K562 (cell line): Measurements from ENCODE around the gene LIX1L. TPM values are rescaled to one million over a fixed set of nuclear protein-coding genes. Genes with fewer than 3 reads are reported as not detected.

Experiments used
- ATAC-seq: fragments of 200-7000 bp; cut with Tn5 transposase; 3 replicates; pipeline ENCODE4 v1.9.1; 2020; ENCODE audit warnings: moderate library complexity
- BruUV-seq: library from RNA; stranded (reverse); fragments of 400-500 nt; replicated peaks from 2 replicates; lab custom pipeline; 2021; lab: Mats Ljungman, UMichigan
- CTCF ChIA-PET: fragments of 300-600 bp; formaldehyde crosslinking; extraction: SDS; loops from one replicate; lab custom pipeline; 2021; ENCODE audit warnings: low intra/inter-chr PET ratio; lab: Yijun Ruan, JAX
- POLR2A ChIA-PET: fragments of 300-600, 350-650 bp; sonication (Branson Sonifier 250); formaldehyde crosslinking; extraction: SDS; loops from one replicate; lab custom pipeline; 2021; ENCODE audit warnings: antibody characterized with exemption, inconsistent platforms; lab: Yijun Ruan, JAX
- DNase-seq, 4 experiments: peaks; one replicate each; pipeline versions ENCODE4 v3.0.0 to v3.0.0-alpha.2; 2011 to 2018; ENCODE audit warnings: low spot score in 3 of 4, mixed read lengths in 3 of 4; ENCODE audit errors: extremely low read depth in 1 of 4
- FAIRE-seq: peaks from 2 replicates; lab custom pipeline; 2011; peaks lifted over from hg19 to GRCh38; lab: Jason Lieb, UNC
- H2AFZ ChIP-seq: 2 replicates; pipeline ENCODE4 v1.6.0; 2011; ENCODE audit warnings: low read depth, low read length, control low read depth, inconsistent platforms
- H3K27ac ChIP-seq: fragments of 200-600 bp; 3 replicates; pipeline ENCODE4 v1.8.0; 2011; ENCODE audit warnings: low read depth, mild to moderate bottlenecking, control low read depth, inconsistent platforms, low read length, moderate library complexity, mixed read lengths; ENCODE audit errors: extremely low read depth
- H3K27me3 ChIP-seq, 2 experiments: fragments of 300-600 bp in 1 of 2; 2 replicates in 1 of 2; 3 replicates in 1 of 2; pipeline versions ENCODE4 v1.6.0 to v1.8.0; 2011; ENCODE audit warnings: inconsistent platforms in 2 of 2, low read length in 2 of 2, mild to moderate bottlenecking in 1 of 2, mixed read lengths in 1 of 2, moderate library complexity in 1 of 2; ENCODE audit not compliant: control insufficient read depth in 2 of 2, insufficient read depth in 2 of 2
- H3K36me3 ChIP-seq: fragments of 300-600 bp; 3 replicates; pipeline ENCODE4 v1.8.0; 2011; ENCODE audit warnings: mild to moderate bottlenecking, low read length, inconsistent platforms; ENCODE audit not compliant: control insufficient read depth, insufficient read depth
- H3K4me1 ChIP-seq, 2 experiments: fragments of 200-600 bp in 1 of 2; replicated peaks in 1 of 2; 2 replicates in 1 of 2; 3 replicates in 1 of 2; pipeline versions ENCODE4 v1.5.1 to v1.8.0; 2011; ENCODE audit warnings: inconsistent platforms in 2 of 2, low read length in 2 of 2, mild to moderate bottlenecking in 1 of 2, mixed read lengths in 1 of 2, moderate library complexity in 1 of 2; ENCODE audit not compliant: control insufficient read depth in 2 of 2, insufficient read depth in 2 of 2
- H3K4me2 ChIP-seq: 2 replicates; pipeline ENCODE4 v1.6.1; 2011; ENCODE audit warnings: low read length, control low read depth, inconsistent platforms, mixed read lengths; ENCODE audit not compliant: insufficient read depth
- H3K4me3 ChIP-seq: fragments of 200-600 bp; sonication (generic), shearing (Covaris generic); 2 replicates; pipeline ENCODE4 v1.5.1; 2016; ENCODE audit warnings: control low read depth, inconsistent platforms
- H3K79me2 ChIP-seq: fragments of 200-600 bp; 3 replicates; pipeline ENCODE4 v1.8.0; 2011; ENCODE audit warnings: low read length, inconsistent platforms; ENCODE audit not compliant: control insufficient read depth, insufficient read depth
- H3K9ac ChIP-seq, 2 experiments: 2 replicates each; pipeline versions ENCODE4 v1.6.0 to v1.6.1; 2011; ENCODE audit warnings: low read depth in 2 of 2, low read length in 2 of 2, control low read depth in 1 of 2, inconsistent platforms in 1 of 2, mild to moderate bottlenecking in 1 of 2, mixed read lengths in 1 of 2; ENCODE audit not compliant: insufficient read depth in 1 of 2
- H3K9me1 ChIP-seq: one replicate; pipeline ENCODE4 v1.6.0; 2011; ENCODE audit warnings: inconsistent platforms, mild to moderate bottlenecking, low read length, moderate library complexity; ENCODE audit not compliant: control insufficient read depth, insufficient read depth
- H3K9me3 ChIP-seq: replicated peaks from 2 replicates; pipeline ENCODE4 v1.5.1; 2011; ENCODE audit warnings: low read depth, low read length, inconsistent platforms; ENCODE audit not compliant: control insufficient read depth, insufficient read depth
- H4K20me1 ChIP-seq: replicated peaks from 2 replicates; pipeline ENCODE4 v1.6.1; 2011; ENCODE audit warnings: low read length, inconsistent platforms, mixed read lengths; ENCODE audit not compliant: control insufficient read depth, insufficient read depth
- GTF2A2 ChIP-seq: IDR thresholded peaks from 2 replicates; pipeline ENCODE4 v1.6.1; 2016; ENCODE audit warnings: mild to moderate bottlenecking, missing genetic modification characterization, missing compliant biosample characterization
- HMG20B ChIP-seq: fragments of 250-450 bp; sonication (Bioruptor Pico); IDR thresholded peaks from 2 replicates; pipeline ENCODE4 v1.5.0; 2021; ENCODE audit warnings: mild to moderate bottlenecking
- HNRNPK ChIP-seq: fragments of 200-400 bp; formaldehyde crosslinking; IDR thresholded peaks from one replicate; pipeline ENCODE4 v1.6.1; 2018; ENCODE audit warnings: mild to moderate bottlenecking, low read depth, low read length; ENCODE audit not compliant: poor library complexity, severe bottlenecking
- MCM5 ChIP-seq: fragments of 450-650 bp; IDR thresholded peaks from 2 replicates; pipeline ENCODE4 v1.6.1; 2016; ENCODE audit warnings: low read depth
- MTF1 ChIP-seq: fragments of 250-450 bp; sonication (Bioruptor Pico); IDR thresholded peaks from 2 replicates; pipeline ENCODE4 v1.9.0; 2021; ENCODE audit warnings: moderate library complexity, mild to moderate bottlenecking, inconsistent platforms, borderline replicate concordance
- NR3C1 ChIP-seq: sonication (generic); formaldehyde crosslinking; IDR thresholded peaks from 2 replicates; pipeline ENCODE4 v1.8.1; 2022; ENCODE audit warnings: missing genetic modification reagents
- POLR2B ChIP-seq: fragments of 450-650 bp; IDR thresholded peaks from 2 replicates; pipeline ENCODE4 v1.6.1; 2018; ENCODE audit warnings: low read depth; ENCODE audit not compliant: partially characterized antibody
- SPI1 ChIP-seq: IDR thresholded peaks from 2 replicates; pipeline ENCODE4 v1.6.1; 2011; ENCODE audit warnings: low read depth, low read length, control low read depth, borderline replicate concordance
- XRCC5 ChIP-seq: fragments of 200-400 bp; formaldehyde crosslinking; IDR thresholded peaks from 2 replicates; pipeline ENCODE4 v1.6.1; 2017; ENCODE audit warnings: low read depth, mild to moderate bottlenecking, low read length
- WGBS: fragments of 100-300 bp; shearing (Covaris generic); methylation state at CpG from one replicate; pipeline ENCODE4 v1.1.6; 2016; ENCODE audit warnings: low coverage, mixed read lengths; ENCODE audit not compliant: insufficient coverage; ENCODE audit errors: missing lambda C conversion rate; 5-methylcytosine and 5-hydroxymethylcytosine counted together
- in situ Hi-C: fragments of 300-500 bp; cut with MboI; formaldehyde crosslinking; loops from 4 replicates; pipeline ENCODE4 v1.15.0; 2018; ENCODE audit warnings: inconsistent platforms, mixed read lengths
- intact Hi-C: fragments of 100-400 bp; cut with micrococcal nuclease; formaldehyde crosslinking; loops from 2 replicates; pipeline ENCODE4 v1.14.2; 2022
- polyA plus RNA-seq, 8 experiments: library from polyadenylated mRNA; depleted of rRNA in 4 of 8; stranded (reverse) in 5 of 8; unstranded in 3 of 8; fragments of >200 nt; fragmentation: Nextera tagmentation in 2 of 8; fragmentation: Illumina TruSeq in 1 of 8; extraction: Ambion mirVana in 2 of 8; extraction: Trizol in 1 of 8; gene quantifications; 2 replicates each; pipeline versions ENCODE4 v1.2.1 to v1.2.3, GENCODE V29; 2011 to 2014; ENCODE audit warnings: inconsistent platforms in 1 of 8, missing spikeins in 1 of 8
- total RNA-seq, 7 experiments: library from RNA; depleted of rRNA in 6 of 7; stranded (reverse); fragments of >200 nt in 6 of 7; fragmentation: Illumina TruSeq in 2 of 7; extraction: Trizol in 2 of 7; gene quantifications; 2 replicates each; pipeline versions ENCODE4 v1.2.1 to v1.2.3, GENCODE V29; 2011 to 2021; ENCODE audit warnings: low replicate concordance in 1 of 7
- TF ChIP-seq, protein P1 (sequence below), 2 experiments: IDR thresholded peaks; 2 replicates each; pipeline ENCODE4 v1.6.1; 2011; ENCODE audit warnings: borderline replicate concordance in 1 of 2, control low read depth in 1 of 2, low read depth in 1 of 2, low read length in 1 of 2, mild to moderate bottlenecking in 1 of 2, mixed read lengths in 1 of 2, moderate library complexity in 1 of 2; ENCODE audit not compliant: insufficient read depth in 1 of 2, insufficient read length in 1 of 2, poor library complexity in 1 of 2, severe bottlenecking in 1 of 2; ENCODE audit errors: extremely low read depth in 1 of 2

Gene LIX1L
- total and polyA plus RNA-seq, 9 of the 15 experiments (the other 6 are each of a cell fraction or from before 2014, with no cell fraction given): 4.6 to 26.5 (median 12.5) TPM

DNA sequence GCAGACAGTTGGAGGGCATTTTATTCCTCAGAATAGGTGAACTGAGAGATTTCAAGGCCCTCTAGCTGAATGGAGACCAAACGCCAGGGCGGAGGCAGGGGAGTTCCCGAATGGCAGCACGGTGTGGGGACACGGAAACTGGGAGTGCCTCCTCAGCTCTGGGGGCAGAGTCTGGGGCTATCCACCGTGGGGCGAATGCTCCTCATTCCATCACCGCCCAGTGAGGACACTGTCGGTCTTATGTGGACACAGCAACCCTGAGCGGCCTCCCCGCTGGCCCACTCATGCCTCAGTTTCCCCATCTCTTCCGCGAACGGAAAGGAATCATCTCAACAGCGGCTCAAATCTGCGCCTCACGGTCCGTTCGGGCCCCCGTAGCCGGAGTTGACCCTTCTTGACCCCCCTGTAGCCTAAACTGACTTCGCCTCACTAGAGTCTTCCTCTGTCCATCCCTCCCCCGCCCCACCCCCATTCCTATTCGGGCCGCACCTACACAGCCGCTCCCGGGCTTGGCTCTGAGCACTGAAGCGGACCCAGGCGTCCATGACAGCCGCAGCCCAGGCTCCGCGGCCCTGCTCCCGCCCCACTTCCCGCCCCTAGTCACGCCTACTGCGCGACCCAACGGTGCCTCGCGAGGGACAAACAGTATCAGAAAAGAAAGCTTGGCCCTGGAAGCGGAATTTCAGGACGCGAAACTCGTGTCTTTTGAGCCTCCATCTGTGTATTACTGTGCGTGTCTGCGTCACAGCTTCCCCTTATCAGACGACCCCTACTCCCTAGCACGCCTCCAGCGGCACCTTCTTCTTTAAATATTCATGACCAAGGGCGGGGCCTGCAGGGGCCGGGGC, 39.4 kb downstream of the LIX1L start, which contains the start of gene PEX11B (continued):
- TF ChIP-seq NR3C1 (CRISPR knock-in tag): no peak
- no peak for TF ChIP-seq GTF2A2 (tag)
- TF ChIP-seq MCM5: no peak
- no peak for TF ChIP-seq XRCC5
- TF ChIP-seq POLR2B: peak; percentile 55
- TF ChIP-seq HNRNPK: no peak
- no peak for TF ChIP-seq MTF1 (CRISPR knock-in tag)
- TF ChIP-seq, protein P1, sequence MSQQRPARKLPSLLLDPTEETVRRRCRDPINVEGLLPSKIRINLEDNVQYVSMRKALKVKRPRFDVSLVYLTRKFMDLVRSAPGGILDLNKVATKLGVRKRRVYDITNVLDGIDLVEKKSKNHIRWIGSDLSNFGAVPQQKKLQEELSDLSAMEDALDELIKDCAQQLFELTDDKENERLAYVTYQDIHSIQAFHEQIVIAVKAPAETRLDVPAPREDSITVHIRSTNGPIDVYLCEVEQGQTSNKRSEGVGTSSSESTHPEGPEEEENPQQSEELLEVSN (IDR thresholded peaks at IDR 0.05; ENCODE audit: borderline replicate concordance in 1 of 2, extremely low read depth in 1 of 2, insufficient read depth in 1 of 2, insufficient read length in 1 of 2, low read depth in 1 of 2, low read length in 1 of 2, poor library complexity in 1 of 2, severe bottlenecking in 1 of 2): peak in 1 of 2 experiments; percentile 8

GRCh38 chr1:145917595-145917994, 40.2 kb downstream of the LIX1L start:
- H3K36me3 ChIP-seq: peaks cover 16% of the 10 kb centered on the region; the same call in 1 of the 3 replicates
- no peak for TF ChIP-seq HMG20B (CRISPR knock-in tag)
- peak; percentile 13; the same call in 1 of the 2 replicates for TF ChIP-seq SPI1
- POLR2A ChIA-PET: interaction anchor here (1.2 to 2.3 kb wide), 2 partner anchors 9 to 59 kb away, joined by 3 to 18 read pairs; partner anchors contain the start of genes PIAS3 and RBM8A
- H4K20me1 ChIP-seq: no peaks in the 10 kb centered on the region
- H3K9ac ChIP-seq: peak overlapping the region; percentile 85 to 90
- H3K79me2 ChIP-seq: peaks cover 8% of the 10 kb centered on the region
- FAIRE-seq (no peak), ATAC-seq (no peak), DNase-seq (peak in 1 of 4 experiments; percentile 11)
- H3K9me1 ChIP-seq: no peaks in the 10 kb centered on the region
- H3K27me3 ChIP-seq: no peaks in the 10 kb centered on the region
- H3K9me3 ChIP-seq: no peaks in the 10 kb centered on the region
- intact Hi-C loops (no loop called here), in situ Hi-C loops (no loop called here)
- CTCF ChIA-PET: no interaction called here
- peak overlapping the region; percentile 98 for H2AFZ ChIP-seq
- H3K4me3 ChIP-seq: peak overlapping the region; percentile 63
- peaks cover 7 to 23% of the 10 kb centered on the region in 2 experiments; a peak in 4 of 5 replicates for H3K4me1 ChIP-seq
- no TSS peak for BruUV-seq
- no peak overlapping the region; the same call in 1 of the 3 replicates for H3K27ac ChIP-seq
- H3K4me2 ChIP-seq: peak overlapping the region; percentile 93
- WGBS: 64% methylated on average over 5 of the region's 5 CpGs
